CD14-positive monocyte (primary cell): Measurements from ENCODE around the gene WFDC1. TPM values are rescaled to one million over a fixed set of nuclear protein-coding genes. Genes with fewer than 3 reads are reported as not detected.

Experiments used
- DNase-seq, 3 donors: peaks; one replicate each; pipeline ENCODE4 v3.0.0-alpha.2; 2011 to 2022
- H2AFZ ChIP-seq: 2 replicates; pipeline ENCODE4 v1.6.0; 2012; ENCODE audit warnings: mild to moderate bottlenecking, low read depth, low read length, inconsistent platforms; ENCODE audit not compliant: insufficient read depth, poor library complexity, severe bottlenecking
- H3K27ac ChIP-seq, 2 donors: 1 replicate in 1 of 2; 2 replicates in 1 of 2; pipeline ENCODE4 v1.5.1; 2012 to 2013; ENCODE audit warnings: low read length in 2 of 2, control low read depth in 1 of 2, inconsistent platforms in 1 of 2, low read depth in 1 of 2, mild to moderate bottlenecking in 1 of 2
- H3K27me3 ChIP-seq, 2 donors: one replicate each; pipeline versions ENCODE4 v1.6.0 to v1.6.1; 2011 to 2013; ENCODE audit warnings: low read length in 2 of 2; ENCODE audit not compliant: control insufficient read depth in 2 of 2, insufficient read depth in 2 of 2
- H3K36me3 ChIP-seq, 2 donors: replicated peaks in 1 of 2; 1 replicate in 1 of 2; 2 replicates in 1 of 2; pipeline versions ENCODE4 v1.5.1 to v1.6.1; 2012 to 2013; ENCODE audit warnings: low read length in 2 of 2, control low read depth in 1 of 2, inconsistent platforms in 1 of 2, mild to moderate bottlenecking in 1 of 2; ENCODE audit not compliant: insufficient read depth in 2 of 2, control insufficient read depth in 1 of 2
- H3K4me1 ChIP-seq, 2 donors: 1 replicate in 1 of 2; 2 replicates in 1 of 2; pipeline versions ENCODE4 v1.5.1 to v1.6.1; 2012 to 2013; ENCODE audit warnings: low read length in 2 of 2, control low read depth in 1 of 2, inconsistent platforms in 1 of 2, mild to moderate bottlenecking in 1 of 2, moderate library complexity in 1 of 2; ENCODE audit not compliant: insufficient read depth in 2 of 2, control insufficient read depth in 1 of 2
- H3K4me2 ChIP-seq: replicated peaks from 2 replicates; pipeline ENCODE3; 2012; ENCODE audit warnings: low read length, moderate library complexity, mild to moderate bottlenecking; ENCODE audit not compliant: poor library complexity, severe bottlenecking; ENCODE audit errors: extremely low read depth
- H3K4me3 ChIP-seq, 3 experiments: fragments of 200-600 bp in 1 of 3; sonication (generic) in 1 of 3; replicated peaks in 1 of 3; 1 replicate in 2 of 3; 2 replicates in 1 of 3; pipeline ENCODE4 v1.5.1; 2011 to 2013; ENCODE audit warnings: low read length in 3 of 3, mild to moderate bottlenecking in 3 of 3, control low read depth in 2 of 3, low read depth in 2 of 3, inconsistent platforms in 1 of 3, moderate library complexity in 1 of 3
- H3K79me2 ChIP-seq: 2 replicates; pipeline ENCODE4 v1.6.0; 2012; ENCODE audit warnings: mild to moderate bottlenecking, control low read depth, inconsistent platforms, low read length, moderate library complexity; ENCODE audit not compliant: insufficient read depth
- H3K9ac ChIP-seq: 2 replicates; pipeline ENCODE4 v1.6.0; 2017; ENCODE audit warnings: low read length, mild to moderate bottlenecking; ENCODE audit not compliant: insufficient read depth, poor library complexity, severe bottlenecking
- H3K9me3 ChIP-seq, 2 donors: replicated peaks in 1 of 2; 1 replicate in 1 of 2; 2 replicates in 1 of 2; pipeline versions ENCODE4 v1.5.1 to v1.6.1; 2012 to 2013; ENCODE audit warnings: low read length in 2 of 2, control low read depth in 1 of 2; ENCODE audit not compliant: control insufficient read depth in 1 of 2, insufficient read depth in 1 of 2
- H4K20me1 ChIP-seq: 2 replicates; pipeline ENCODE4 v1.6.0; 2012; ENCODE audit warnings: mild to moderate bottlenecking, low read length, control low read depth, moderate library complexity; ENCODE audit not compliant: insufficient read depth
- H3K27ac Mint-ChIP-seq, 7 donors: one replicate each; pipeline ENCODE4 v1.8.0; 2020; ENCODE audit warnings: mild to moderate bottlenecking in 7 of 7, mixed read lengths in 7 of 7, moderate library complexity in 6 of 7, inconsistent platforms in 2 of 7
- H3K27me3 Mint-ChIP-seq, 3 donors: one replicate each; pipeline ENCODE4 v1.8.0; 2021 to 2022; ENCODE audit warnings: low read depth in 3 of 3, mild to moderate bottlenecking in 3 of 3, mixed read lengths in 3 of 3, moderate library complexity in 3 of 3, inconsistent platforms in 1 of 3
- H3K36me3 Mint-ChIP-seq, 2 donors: one replicate each; pipeline ENCODE4 v1.8.0; 2020; ENCODE audit warnings: mixed read lengths in 2 of 2, inconsistent platforms in 1 of 2, mild to moderate bottlenecking in 1 of 2
- H3K4me1 Mint-ChIP-seq: one replicate; pipeline ENCODE4 v1.8.0; 2020; ENCODE audit warnings: mild to moderate bottlenecking, mixed read lengths
- H3K4me3 Mint-ChIP-seq, 2 donors: one replicate each; pipeline ENCODE4 v1.8.0; 2020; ENCODE audit warnings: mild to moderate bottlenecking in 2 of 2, mixed read lengths in 2 of 2, moderate library complexity in 1 of 2
- H3K9me3 Mint-ChIP-seq, 7 donors: one replicate each; pipeline ENCODE4 v1.8.0; 2020 to 2022; ENCODE audit warnings: mixed read lengths in 7 of 7, mild to moderate bottlenecking in 6 of 7, moderate library complexity in 6 of 7, inconsistent platforms in 2 of 7
- WGBS: methylation state at CpG from one replicate; pipeline ENCODE4 v1.1.5; 2013; ENCODE audit warnings: missing lambda C conversion rate; ENCODE audit not compliant: insufficient coverage; 5-methylcytosine and 5-hydroxymethylcytosine counted together
- intact Hi-C, 2 donors: fragments of 100-400 bp; cut with micrococcal nuclease; formaldehyde crosslinking; loops; one replicate each; pipeline versions ENCODE4 v1.15.0 to v1.15.1; 2023
- polyA plus RNA-seq, 3 donors: library from polyadenylated mRNA; depleted of rRNA in 1 of 3; unstranded in 2 of 3; stranded (reverse) in 1 of 3; fragments of 300-500 nt in 2 of 3; fragments of >200 nt in 1 of 3; fragmentation: Illumina TruSeq in 2 of 3; gene quantifications; 1 replicate in 2 of 3; 2 replicates in 1 of 3; pipeline ENCODE4 v1.2.3, GENCODE V29; 2012 to 2021
- TF ChIP-seq, protein P1 (sequence below): fragments of 200-600 bp; IDR thresholded peaks from one replicate; pipeline ENCODE4 v1.8.0; 2022; ENCODE audit warnings: antibody characterized with exemption, mild to moderate bottlenecking

Gene WFDC1
- polyA plus RNA-seq, 3 donors, result not detected

DNA sequence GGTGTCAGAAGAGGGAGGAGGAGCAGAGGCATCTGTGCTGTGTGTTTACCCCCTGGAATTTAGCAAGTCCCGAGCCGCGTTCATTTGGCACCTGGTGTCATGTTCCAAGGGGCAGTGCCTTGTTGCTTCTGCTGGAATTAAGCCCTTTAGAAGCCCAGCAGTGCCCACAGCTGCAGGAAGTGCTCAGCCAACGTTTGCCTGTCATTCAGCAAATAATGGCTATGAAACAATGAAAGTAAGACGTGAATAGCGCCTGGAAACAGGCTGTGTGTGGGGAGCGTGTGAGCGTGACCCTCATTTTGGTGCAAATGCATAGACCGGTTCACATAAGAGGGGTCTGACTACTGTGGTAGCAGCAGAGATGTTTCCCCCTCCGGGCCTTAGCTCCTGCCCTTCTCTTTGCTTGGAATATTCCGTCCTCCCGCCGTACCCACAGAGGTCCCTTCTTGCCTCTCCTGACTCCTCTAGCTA, 67.8 kb downstream of the WFDC1 start:
- peaks cover 39 to 53% (median 48%) of the 10 kb centered on the region in 3 donors for H3K27me3 Mint-ChIP-seq
- H3K9ac ChIP-seq, result no peak overlapping the region
- H3K4me2 ChIP-seq, result no peak overlapping the region
- peaks cover 18 to 19% of the 10 kb centered on the region in 2 donors for H3K4me1 ChIP-seq
- no peak for DNase-seq
- no peak overlapping the region for H2AFZ ChIP-seq
- no peak overlapping the region for H3K27ac Mint-ChIP-seq
- H3K36me3 ChIP-seq, result no peaks in the 10 kb centered on the region
- H3K4me3 Mint-ChIP-seq, result no peak overlapping the region
- TF ChIP-seq, protein P1, sequence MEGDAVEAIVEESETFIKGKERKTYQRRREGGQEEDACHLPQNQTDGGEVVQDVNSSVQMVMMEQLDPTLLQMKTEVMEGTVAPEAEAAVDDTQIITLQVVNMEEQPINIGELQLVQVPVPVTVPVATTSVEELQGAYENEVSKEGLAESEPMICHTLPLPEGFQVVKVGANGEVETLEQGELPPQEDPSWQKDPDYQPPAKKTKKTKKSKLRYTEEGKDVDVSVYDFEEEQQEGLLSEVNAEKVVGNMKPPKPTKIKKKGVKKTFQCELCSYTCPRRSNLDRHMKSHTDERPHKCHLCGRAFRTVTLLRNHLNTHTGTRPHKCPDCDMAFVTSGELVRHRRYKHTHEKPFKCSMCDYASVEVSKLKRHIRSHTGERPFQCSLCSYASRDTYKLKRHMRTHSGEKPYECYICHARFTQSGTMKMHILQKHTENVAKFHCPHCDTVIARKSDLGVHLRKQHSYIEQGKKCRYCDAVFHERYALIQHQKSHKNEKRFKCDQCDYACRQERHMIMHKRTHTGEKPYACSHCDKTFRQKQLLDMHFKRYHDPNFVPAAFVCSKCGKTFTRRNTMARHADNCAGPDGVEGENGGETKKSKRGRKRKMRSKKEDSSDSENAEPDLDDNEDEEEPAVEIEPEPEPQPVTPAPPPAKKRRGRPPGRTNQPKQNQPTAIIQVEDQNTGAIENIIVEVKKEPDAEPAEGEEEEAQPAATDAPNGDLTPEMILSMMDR, result no peak
- peaks cover 13% of the 10 kb centered on the region for H3K4me1 Mint-ChIP-seq
- no peak overlapping the region for H3K4me3 ChIP-seq
- intact Hi-C loops, result no loop called here
- H3K9me3 Mint-ChIP-seq, result peaks cover 0 to 3% (median 0%) of the 10 kb centered on the region in 7 donors
- H3K27me3 ChIP-seq, result peaks cover 0 to 14% of the 10 kb centered on the region in 2 donors
- no peak overlapping the region for H3K27ac ChIP-seq
- no peaks in the 10 kb centered on the region for H3K36me3 Mint-ChIP-seq
- H3K79me2 ChIP-seq, result no peaks in the 10 kb centered on the region
- peaks cover 0 to under 1% of the 10 kb centered on the region in 2 donors for H3K9me3 ChIP-seq
- 78% methylated on average over 8 of the region's 13 CpGs for WGBS
- H4K20me1 ChIP-seq, result no peaks in the 10 kb centered on the region

DNA sequence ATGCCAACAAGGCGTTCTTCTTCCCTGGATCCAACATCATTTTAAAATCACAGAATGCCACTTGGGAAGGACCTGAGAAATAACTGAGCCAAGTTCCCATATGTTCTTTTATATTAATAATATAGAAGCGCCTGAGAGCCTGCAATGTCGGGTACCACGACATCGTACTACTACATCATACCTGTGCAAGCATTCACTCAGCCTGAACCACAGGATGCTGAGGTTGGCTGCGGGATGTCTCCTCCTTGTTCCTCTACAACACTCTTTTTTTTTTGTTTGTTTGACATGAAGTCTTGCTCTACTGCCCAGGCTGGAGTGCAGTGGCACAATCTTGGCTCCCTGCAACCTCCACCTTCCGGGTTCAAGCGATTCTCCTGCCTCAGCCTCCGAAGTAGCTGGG, 71.5 kb downstream of the WFDC1 start:
- Histone ChIP-seq H3K9me3 (peaks cover 0 to 21% of the 10 kb centered on the region in 2 donors), H3K9ac (no peak overlapping the region), H4K20me1 (no peaks in the 10 kb centered on the region), H3K4me3 (no peak overlapping the region), H2AFZ (no peak overlapping the region), H3K4me1 (peaks cover 9 to 15% of the 10 kb centered on the region in 2 donors), H3K36me3 (no peaks in the 10 kb centered on the region), H3K27me3 (peaks cover 26 to 51% of the 10 kb centered on the region in 2 donors), H3K4me2 (no peak overlapping the region), H3K79me2 (no peaks in the 10 kb centered on the region), H3K27ac (no peak overlapping the region)
- Mint-ChIP-seq H3K36me3 (peaks cover 0 to 4% of the 10 kb centered on the region in 2 donors), H3K27ac (no peak overlapping the region), H3K9me3 (peaks cover 0 to 12% (median 3%) of the 10 kb centered on the region in 7 donors), H3K4me1 (peaks cover 11% of the 10 kb centered on the region), H3K27me3 (peaks cover 59 to 64% (median 64%) of the 10 kb centered on the region in 3 donors), H3K4me3 (no peak overlapping the region)
- TF ChIP-seq, protein P1, result no peak
- 97% methylated on average over 7 of the region's 9 CpGs for WGBS
- DNase-seq, result no peak
- intact Hi-C loops, result no loop called here
